IMR-90 (cell line): ENCODE results near the gene SELENBP1. TPM values are rescaled to one million over a fixed set of nuclear protein-coding genes. Genes with fewer than 3 reads are reported as not detected.

Experiments used
- ATAC-seq: fragments of 200-7000 bp; cut with Tn5 transposase; 2 replicates; pipeline ENCODE4 v1.9.1; 2020; ENCODE audit warnings: low read depth, mild to moderate bottlenecking, moderate library complexity
- BruUV-seq: library from RNA; stranded (reverse); fragments of 400-500 nt; replicated peaks from 2 replicates; lab custom pipeline; 2021; lab: Mats Ljungman, UMichigan
- CTCF ChIA-PET: fragments of 300-600 bp; formaldehyde crosslinking; extraction: SDS; loops from one replicate; lab custom pipeline; 2021; ENCODE audit warnings: antibody characterized with exemption; lab: Yijun Ruan, JAX
- POLR2A ChIA-PET: fragments of 300-600 bp; sonication (Branson Sonifier 250); formaldehyde crosslinking; loops from one replicate; lab custom pipeline; 2022; ENCODE audit warnings: antibody characterized with exemption; ENCODE audit not compliant: unreplicated experiment; lab: Charles Lee
- DNase-seq: peaks from one replicate; pipeline ENCODE4 v3.0.0; 2013
- H2AFZ ChIP-seq: replicated peaks from 2 replicates; pipeline ENCODE3; 2013; ENCODE audit warnings: low read length, mild to moderate bottlenecking; ENCODE audit not compliant: poor library complexity
- H2AK5ac ChIP-seq: 2 replicates; pipeline ENCODE4 v1.6.1; 2013; ENCODE audit warnings: low read depth, low read length, inconsistent platforms
- H2AK9ac ChIP-seq: replicated peaks from 2 replicates; pipeline ENCODE3; 2013; ENCODE audit warnings: mild to moderate bottlenecking, low read depth, low read length, moderate library complexity; ENCODE audit not compliant: poor library complexity
- H2BK120ac ChIP-seq: 2 replicates; pipeline ENCODE4 v1.6.1; 2013; ENCODE audit warnings: low read depth, low read length, inconsistent platforms
- H2BK15ac ChIP-seq: 3 replicates; pipeline ENCODE4 v1.6.1; 2013; ENCODE audit warnings: low read depth, low read length, inconsistent platforms
- H2BK20ac ChIP-seq: 2 replicates; pipeline ENCODE4 v1.6.1; 2013; ENCODE audit warnings: low read depth, mild to moderate bottlenecking, inconsistent platforms, low read length, moderate library complexity
- H2BK5ac ChIP-seq: 2 replicates; pipeline ENCODE4 v1.6.1; 2013; ENCODE audit warnings: mild to moderate bottlenecking, low read depth, low read length, inconsistent platforms; ENCODE audit not compliant: poor library complexity, severe bottlenecking
- H3K14ac ChIP-seq: replicated peaks from 2 replicates; pipeline ENCODE4 v1.6.1; 2013; ENCODE audit warnings: low read depth, low read length, inconsistent platforms
- H3K18ac ChIP-seq: 2 replicates; pipeline ENCODE4 v1.6.1; 2013; ENCODE audit warnings: low read depth, low read length, control low read depth
- H3K23ac ChIP-seq: 2 replicates; pipeline ENCODE4 v1.6.1; 2013; ENCODE audit warnings: low read depth, low read length, inconsistent platforms
- H3K27ac ChIP-seq: 2 replicates; pipeline ENCODE4 v1.5.1; 2013; ENCODE audit warnings: mild to moderate bottlenecking, control low read depth, low read length; ENCODE audit not compliant: insufficient read depth
- H3K27me3 ChIP-seq: 2 replicates; pipeline ENCODE4 v1.6.1; 2013; ENCODE audit warnings: low read length; ENCODE audit not compliant: control insufficient read depth, insufficient read depth
- H3K36me3 ChIP-seq: 2 replicates; pipeline ENCODE4 v1.6.1; 2013; ENCODE audit warnings: low read length, mixed read lengths; ENCODE audit not compliant: control insufficient read depth, insufficient read depth
- H3K4ac ChIP-seq: 2 replicates; pipeline ENCODE4 v1.6.1; 2013; ENCODE audit warnings: low read depth, low read length, inconsistent platforms
- H3K4me1 ChIP-seq: 2 replicates; pipeline ENCODE4 v1.6.1; 2013; ENCODE audit warnings: low read length, mixed read lengths; ENCODE audit not compliant: control insufficient read depth, insufficient read depth
- H3K4me2 ChIP-seq: 2 replicates; pipeline ENCODE4 v1.6.1; 2013; ENCODE audit warnings: low read depth, mild to moderate bottlenecking, control low read depth, low read length, moderate library complexity
- H3K4me3 ChIP-seq: 2 replicates; pipeline ENCODE4 v1.5.1; 2013; ENCODE audit warnings: low read depth, mild to moderate bottlenecking, control low read depth, low read length, moderate library complexity; ENCODE audit not compliant: insufficient read depth
- H3K56ac ChIP-seq: 2 replicates; pipeline ENCODE4 v1.6.1; 2013; ENCODE audit warnings: low read length, inconsistent platforms; ENCODE audit not compliant: insufficient read depth; ENCODE audit errors: extremely low read depth
- H3K79me1 ChIP-seq, 2 experiments: 2 replicates each; pipeline ENCODE4 v1.6.1; 2013; ENCODE audit warnings: low read length in 2 of 2, inconsistent platforms in 1 of 2, low read depth in 1 of 2
- H3K9ac ChIP-seq: 2 replicates; pipeline ENCODE4 v1.6.1; 2013; ENCODE audit warnings: low read depth, low read length, control low read depth
- H3K9me1 ChIP-seq: 2 replicates; pipeline ENCODE4 v1.6.1; 2013; ENCODE audit warnings: low read length, inconsistent platforms; ENCODE audit not compliant: insufficient read depth
- H3K9me3 ChIP-seq: 2 replicates; pipeline ENCODE4 v1.6.1; 2013; ENCODE audit warnings: low read length; ENCODE audit not compliant: control insufficient read depth, insufficient read depth
- H4K20me1 ChIP-seq: 2 replicates; pipeline ENCODE4 v1.6.1; 2013; ENCODE audit warnings: low read length, inconsistent platforms; ENCODE audit not compliant: insufficient read depth
- H4K5ac ChIP-seq: 2 replicates; pipeline ENCODE4 v1.6.1; 2013; ENCODE audit warnings: mild to moderate bottlenecking, low read depth, low read length, control low read depth
- H4K8ac ChIP-seq, 2 experiments: 2 replicates each; pipeline ENCODE4 v1.6.1; 2013; ENCODE audit warnings: low read depth in 2 of 2, low read length in 2 of 2, control low read depth in 1 of 2, inconsistent platforms in 1 of 2
- H4K91ac ChIP-seq: 2 replicates; pipeline ENCODE4 v1.6.1; 2013; ENCODE audit warnings: low read depth, low read length, inconsistent platforms; ENCODE audit not compliant: insufficient read depth
- FOS ChIP-seq: fragments of 150-350 bp; IDR thresholded peaks from 2 replicates; pipeline ENCODE4 v1.6.1; 2016; ENCODE audit warnings: low read depth, low read length
- MAZ ChIP-seq: IDR thresholded peaks from 2 replicates; pipeline ENCODE4 v1.6.1; 2012; ENCODE audit warnings: low read depth, mild to moderate bottlenecking, low read length, improper control_type of control experiment, moderate library complexity, borderline replicate concordance
- NFE2L2 ChIP-seq: fragments of 150-350 bp; IDR thresholded peaks from 2 replicates; pipeline ENCODE4 v1.6.1; 2016; ENCODE audit warnings: low read depth, mild to moderate bottlenecking, low read length
- POLR2A ChIP-seq: IDR thresholded peaks from 2 replicates; pipeline ENCODE4 v1.6.1; 2012; ENCODE audit warnings: mild to moderate bottlenecking, low read depth, low read length
- RAD21 ChIP-seq: IDR thresholded peaks from 2 replicates; pipeline ENCODE4 v1.6.1; 2012; ENCODE audit warnings: low read length, improper control_type of control experiment
- RCOR1 ChIP-seq: IDR thresholded peaks from 2 replicates; pipeline ENCODE4 v1.6.1; 2012; ENCODE audit warnings: mild to moderate bottlenecking, low read length, improper control_type of control experiment; ENCODE audit not compliant: insufficient replicate concordance
- SMC3 ChIP-seq: fragments of 150-350 bp; IDR thresholded peaks from 2 replicates; pipeline ENCODE4 v1.6.1; 2016; ENCODE audit warnings: low read depth, mild to moderate bottlenecking, antibody characterized with exemption, low read length, moderate library complexity
- WGBS, 2 experiments: methylation state at CpG; one replicate each; pipeline versions ENCODE4 v1.1.5 to v1.1.7; 2013; ENCODE audit warnings: missing lambda C conversion rate in 2 of 2; ENCODE audit not compliant: insufficient read length in 1 of 2; ENCODE audit errors: extremely low coverage in 2 of 2; 5-methylcytosine and 5-hydroxymethylcytosine counted together
- dilution Hi-C: fragments of 300-500 bp; cut with HindIII; formaldehyde crosslinking; loops from one replicate; pipeline ENCODE4 v1.14.3; 2018; ENCODE audit warnings: low sequenced_read_pairs; ENCODE audit not compliant: unreplicated experiment
- in situ Hi-C: fragments of 300-500 bp; cut with MboI; formaldehyde crosslinking; loops from 3 replicates; pipeline ENCODE4 v1.14.3; 2019; ENCODE audit warnings: low sequenced_read_pairs, inconsistent platforms, mixed read lengths
- intact Hi-C: fragments of 100-400 bp; cut with micrococcal nuclease; formaldehyde crosslinking; loops from 2 replicates; pipeline ENCODE4 v1.10.0; 2022
- polyA plus RNA-seq, 3 experiments: library from polyadenylated mRNA; depleted of rRNA; stranded (reverse); fragments of >200 nt; gene quantifications; 2 replicates each; pipeline ENCODE4 v1.2.3, GENCODE V29; 2012; ENCODE audit warnings: low replicate concordance in 1 of 3
- total RNA-seq: library from RNA; depleted of rRNA; stranded (reverse); fragments of >200 nt; gene quantifications from 2 replicates; pipeline ENCODE4 v1.2.3, GENCODE V29; 2012
- TF ChIP-seq, protein P1 (sequence below): fragments of 150-350 bp; IDR thresholded peaks from 2 replicates; pipeline ENCODE4 v1.6.1; 2017; ENCODE audit warnings: mild to moderate bottlenecking, antibody characterized with exemption, low read length, low read depth
- TF ChIP-seq, protein P2 (sequence below): conservative IDR thresholded peaks from 2 replicates; pipeline ENCODE4 v1.5.1; 2012; ENCODE audit warnings: mild to moderate bottlenecking, low read depth, low read length, improper control_type of control experiment
- TF ChIP-seq, protein P3 (sequence below): fragments of 150-350 bp; IDR thresholded peaks from 2 replicates; pipeline ENCODE4 v1.6.1; 2016; ENCODE audit warnings: low read depth, mild to moderate bottlenecking, low read length, moderate library complexity, borderline replicate concordance

The SELENBP1 gene
- total and polyA plus RNA-seq, 2 of the 4 experiments (the other 2 are of a cell fraction), result 21.3 to 56.9 TPM

DNA sequence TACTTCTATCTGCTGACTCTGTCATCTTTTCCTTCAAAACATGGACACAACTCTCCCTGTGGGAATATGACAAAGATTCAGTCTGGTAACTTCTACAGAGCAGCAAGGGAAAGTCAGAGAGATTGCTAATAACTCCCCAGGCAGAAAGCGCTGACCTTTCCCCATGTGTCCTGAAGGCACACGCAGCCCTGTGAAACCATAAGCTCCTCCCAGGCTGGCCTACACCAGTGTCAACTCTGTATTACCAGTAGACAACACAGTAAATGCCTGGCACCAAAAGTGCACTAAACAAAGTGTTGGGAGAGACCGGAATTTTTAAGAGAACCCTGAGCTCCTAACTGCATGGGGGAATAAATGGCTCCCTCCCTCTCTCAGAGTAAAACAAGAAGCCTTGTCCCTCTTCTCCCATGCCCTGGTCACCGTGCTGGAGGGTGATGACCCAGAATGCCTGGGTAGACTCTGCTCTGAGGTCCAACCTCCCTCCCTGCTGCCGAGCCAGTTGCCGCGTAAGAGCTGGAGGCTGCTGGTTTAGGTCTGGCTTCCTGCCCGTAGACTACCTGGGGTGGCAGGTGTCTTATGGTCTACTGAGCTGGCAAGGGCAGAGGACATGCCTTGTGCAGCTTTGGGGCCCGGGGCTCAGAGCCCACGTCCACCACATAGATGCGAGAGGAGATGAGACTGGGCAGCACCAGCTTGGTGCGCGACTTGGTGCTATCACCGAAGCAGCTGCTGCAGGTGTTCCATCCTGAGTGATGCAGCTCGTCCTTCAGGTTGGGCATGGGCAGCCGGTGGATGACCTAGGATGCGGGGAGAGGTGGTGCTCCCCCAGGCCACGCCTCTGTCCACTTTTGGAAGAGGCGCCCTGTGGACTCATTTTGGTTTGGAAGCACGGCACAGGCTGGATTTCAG lies 3.9 kb downstream of the SELENBP1 start (continued):
- TF ChIP-seq, protein P1, sequence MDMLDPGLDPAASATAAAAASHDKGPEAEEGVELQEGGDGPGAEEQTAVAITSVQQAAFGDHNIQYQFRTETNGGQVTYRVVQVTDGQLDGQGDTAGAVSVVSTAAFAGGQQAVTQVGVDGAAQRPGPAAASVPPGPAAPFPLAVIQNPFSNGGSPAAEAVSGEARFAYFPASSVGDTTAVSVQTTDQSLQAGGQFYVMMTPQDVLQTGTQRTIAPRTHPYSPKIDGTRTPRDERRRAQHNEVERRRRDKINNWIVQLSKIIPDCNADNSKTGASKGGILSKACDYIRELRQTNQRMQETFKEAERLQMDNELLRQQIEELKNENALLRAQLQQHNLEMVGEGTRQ, result no peak

DNA sequence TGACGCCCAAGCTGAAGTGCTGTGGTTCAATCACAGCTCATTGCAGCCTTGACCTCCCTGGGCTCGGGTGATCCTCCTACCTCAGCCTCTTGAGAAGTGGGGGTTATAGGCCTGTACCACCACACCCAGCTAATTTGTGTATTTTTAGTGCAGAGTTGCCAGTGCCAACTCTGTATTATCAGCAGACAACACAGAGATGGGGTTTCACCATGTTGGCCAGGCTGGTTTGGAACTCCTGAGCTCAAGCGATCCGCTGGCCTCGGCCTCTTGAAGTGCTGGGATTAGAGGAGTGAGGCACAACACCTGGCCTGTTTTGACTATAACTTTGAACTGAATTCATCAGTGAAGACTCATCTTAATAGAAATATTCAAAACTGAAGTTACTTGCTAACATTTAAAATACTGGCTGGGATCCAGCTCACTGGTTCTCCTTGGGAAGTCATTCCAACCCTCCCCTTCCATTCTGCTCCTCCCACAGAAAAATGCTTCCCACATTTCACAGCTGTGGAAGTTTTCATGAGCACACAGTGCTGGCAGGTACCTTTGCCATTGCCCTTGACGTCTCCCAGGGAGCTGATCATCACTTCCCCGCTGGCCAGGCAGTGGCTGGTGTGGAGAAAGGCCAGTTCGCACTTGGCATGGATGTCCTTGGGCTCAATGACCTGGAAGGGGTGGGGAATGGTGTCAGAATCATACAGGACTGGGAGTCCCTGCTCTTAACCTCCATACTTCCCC lies 4.7 kb downstream of the SELENBP1 start:
- Histone ChIP-seq H3K27ac (no peak overlapping the region), H3K4me1 (peaks cover 14% of the 10 kb centered on the region), H2AK9ac (peak overlapping the region; percentile 7), H2BK5ac (no peak overlapping the region), H4K20me1 (no peaks in the 10 kb centered on the region), H3K9me3 (peaks cover under 1% of the 10 kb centered on the region; the same call in 1 of the 2 replicates), H3K27me3 (no peaks in the 10 kb centered on the region), H3K18ac (no peak overlapping the region), H4K5ac (no peak overlapping the region), H3K4me2 (no peak overlapping the region), H3K14ac (no peak overlapping the region), H3K79me1 (peaks cover 0 to 10% of the 10 kb centered on the region in 2 experiments; a peak in 1 of 4 replicates), H3K4me3 (no peak overlapping the region), H2BK15ac (no peak overlapping the region), H3K4ac (no peak overlapping the region), H2BK20ac (no peak overlapping the region), H4K8ac (no peak overlapping the region), H4K91ac (no peak overlapping the region), H3K23ac (no peak overlapping the region), H2AK5ac (no peak overlapping the region), H3K9me1 (peaks cover 9% of the 10 kb centered on the region; the same call in 1 of the 2 replicates), H3K36me3 (peaks cover 36% of the 10 kb centered on the region), H2BK120ac (no peak overlapping the region), H3K56ac (no peak overlapping the region), H3K9ac (no peak overlapping the region), H2AFZ (no peak overlapping the region)
- in situ Hi-C loops (no loop called here), intact Hi-C loops (no loop called here), dilution Hi-C loops (no loop called here)
- ChIA-PET CTCF (interaction anchor here (0.6 to 1.3 kb wide), 2 partner anchors 27 to 51 kb away, joined by 4 read pairs; no protein-coding TSS in a partner anchor), POLR2A (no interaction called here)
- ATAC-seq, result no peak
- BruUV-seq, result no TSS peak
- no CpG with 5 or more reads among the region's 8 CpGs for WGBS, 2 experiments
- DNase-seq, result peak; percentile 35
- TF ChIP-seq, protein P2, sequence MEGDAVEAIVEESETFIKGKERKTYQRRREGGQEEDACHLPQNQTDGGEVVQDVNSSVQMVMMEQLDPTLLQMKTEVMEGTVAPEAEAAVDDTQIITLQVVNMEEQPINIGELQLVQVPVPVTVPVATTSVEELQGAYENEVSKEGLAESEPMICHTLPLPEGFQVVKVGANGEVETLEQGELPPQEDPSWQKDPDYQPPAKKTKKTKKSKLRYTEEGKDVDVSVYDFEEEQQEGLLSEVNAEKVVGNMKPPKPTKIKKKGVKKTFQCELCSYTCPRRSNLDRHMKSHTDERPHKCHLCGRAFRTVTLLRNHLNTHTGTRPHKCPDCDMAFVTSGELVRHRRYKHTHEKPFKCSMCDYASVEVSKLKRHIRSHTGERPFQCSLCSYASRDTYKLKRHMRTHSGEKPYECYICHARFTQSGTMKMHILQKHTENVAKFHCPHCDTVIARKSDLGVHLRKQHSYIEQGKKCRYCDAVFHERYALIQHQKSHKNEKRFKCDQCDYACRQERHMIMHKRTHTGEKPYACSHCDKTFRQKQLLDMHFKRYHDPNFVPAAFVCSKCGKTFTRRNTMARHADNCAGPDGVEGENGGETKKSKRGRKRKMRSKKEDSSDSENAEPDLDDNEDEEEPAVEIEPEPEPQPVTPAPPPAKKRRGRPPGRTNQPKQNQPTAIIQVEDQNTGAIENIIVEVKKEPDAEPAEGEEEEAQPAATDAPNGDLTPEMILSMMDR, result no peak
- no peak for TF ChIP-seq RCOR1
- TF ChIP-seq RAD21, result no peak
- no peak for TF ChIP-seq POLR2A
- no peak for TF ChIP-seq SMC3
- TF ChIP-seq NFE2L2, result no peak
- no peak for TF ChIP-seq FOS
- TF ChIP-seq, protein P3, sequence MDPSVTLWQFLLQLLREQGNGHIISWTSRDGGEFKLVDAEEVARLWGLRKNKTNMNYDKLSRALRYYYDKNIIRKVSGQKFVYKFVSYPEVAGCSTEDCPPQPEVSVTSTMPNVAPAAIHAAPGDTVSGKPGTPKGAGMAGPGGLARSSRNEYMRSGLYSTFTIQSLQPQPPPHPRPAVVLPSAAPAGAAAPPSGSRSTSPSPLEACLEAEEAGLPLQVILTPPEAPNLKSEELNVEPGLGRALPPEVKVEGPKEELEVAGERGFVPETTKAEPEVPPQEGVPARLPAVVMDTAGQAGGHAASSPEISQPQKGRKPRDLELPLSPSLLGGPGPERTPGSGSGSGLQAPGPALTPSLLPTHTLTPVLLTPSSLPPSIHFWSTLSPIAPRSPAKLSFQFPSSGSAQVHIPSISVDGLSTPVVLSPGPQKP, result no peak
- no peak for TF ChIP-seq MAZ
